Bone marrow (tissue), 2 donors: ENCODE measurements around the gene AK1.

Experiments
- DNase-seq, 2 donors: peaks; one replicate each; lab custom pipeline; 2025; lab: John Stamatoyannopoulos, UW

AK1 gene

DNA sequence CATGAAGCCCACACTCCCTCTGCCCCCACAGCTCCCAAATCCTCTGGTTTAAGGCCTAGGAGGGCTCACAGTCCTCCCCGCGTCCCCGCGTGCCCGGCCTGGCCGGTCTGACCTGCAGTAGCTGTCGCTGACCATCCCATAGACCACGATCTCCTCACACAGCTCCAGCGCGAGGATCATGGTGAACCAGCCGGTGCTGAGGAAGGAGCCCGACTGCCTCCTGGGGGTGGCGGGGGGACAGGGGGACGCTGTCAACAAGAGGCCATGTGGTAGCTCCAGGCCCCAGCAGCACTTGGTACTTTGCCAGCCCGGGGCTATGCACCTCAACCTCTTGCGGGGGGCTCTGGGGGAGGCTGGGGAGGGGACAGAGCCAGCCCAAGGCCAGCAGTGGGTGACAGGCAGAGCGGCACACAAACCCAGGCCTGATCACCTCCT lies 32.4 kb upstream of the AK1 start:
- no peak for DNase-seq

DNA sequence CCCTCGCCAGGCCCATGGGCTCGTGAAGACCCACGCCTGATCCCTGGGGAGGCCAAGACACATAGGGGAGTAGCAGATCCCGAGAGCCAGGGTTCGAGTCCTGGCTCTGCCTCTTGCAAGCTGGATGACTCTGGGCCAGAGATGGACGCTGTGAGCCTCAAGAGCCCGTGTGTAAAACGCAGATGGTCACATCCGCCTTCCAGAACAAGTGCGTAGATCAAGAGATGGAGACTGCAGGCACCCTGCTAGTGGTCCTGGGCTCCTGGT lies 31.1 kb upstream of the AK1 start:
- DNase-seq: no peak

DNA sequence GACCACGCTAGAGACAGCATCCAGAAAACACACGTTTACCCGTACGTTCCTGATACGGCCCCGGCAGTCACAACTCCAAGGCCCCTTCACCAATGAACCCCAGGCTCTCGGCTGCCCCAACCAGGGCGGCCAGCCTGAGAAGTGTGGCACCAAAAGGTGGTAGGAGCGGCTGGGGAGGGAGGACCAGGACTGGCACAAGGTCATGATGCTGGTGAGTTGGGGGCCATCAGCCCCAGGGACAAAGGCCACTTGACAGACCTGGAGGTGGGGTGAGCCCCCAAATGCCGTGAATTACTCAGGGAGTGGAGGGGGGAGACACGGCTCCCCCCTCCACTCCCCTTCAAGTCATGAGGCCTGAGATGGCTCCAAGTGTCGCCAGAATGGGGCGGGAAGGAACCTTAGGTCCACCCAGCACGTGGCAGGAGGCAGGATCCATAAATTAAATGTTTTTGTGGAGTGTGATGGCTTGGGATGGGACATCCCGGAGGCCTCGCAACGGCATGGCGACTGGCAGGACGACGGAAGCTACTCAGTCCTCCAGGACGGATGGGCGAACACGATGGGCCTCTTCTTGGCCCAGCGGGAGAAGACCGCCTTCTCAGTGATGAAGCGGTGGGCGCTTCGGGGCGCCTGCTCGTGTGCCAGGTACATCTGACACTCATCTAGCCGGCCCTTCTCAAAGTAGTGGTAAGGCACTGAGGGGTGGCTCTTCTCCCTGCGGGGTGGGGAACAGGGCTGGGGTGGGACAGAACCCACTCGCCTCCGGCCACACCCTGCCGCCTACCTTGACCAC lies 30.6 kb upstream of the AK1 start:
- DNase-seq: no peak

DNA sequence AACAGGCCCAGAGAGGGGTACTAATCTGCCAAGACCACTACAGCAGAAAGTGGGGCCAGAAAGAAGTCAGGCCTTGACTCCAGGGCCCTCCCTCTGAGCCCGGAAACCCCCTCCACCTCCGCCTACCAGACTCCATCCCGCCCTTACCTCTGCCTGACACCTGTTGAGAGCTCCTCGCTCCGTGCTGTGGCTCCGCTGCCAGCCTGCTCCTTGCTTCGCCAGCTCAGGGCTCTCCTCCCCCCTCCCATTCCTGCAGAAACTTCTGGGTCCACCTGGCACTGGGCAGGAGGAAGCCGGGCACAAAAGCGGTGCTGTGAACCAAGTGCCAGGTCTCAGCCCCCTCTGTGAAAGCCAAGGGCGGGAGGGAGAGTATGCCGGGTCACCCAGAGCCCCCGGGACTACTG lies 28.3 kb upstream of the AK1 start:
- no peak for DNase-seq

DNA sequence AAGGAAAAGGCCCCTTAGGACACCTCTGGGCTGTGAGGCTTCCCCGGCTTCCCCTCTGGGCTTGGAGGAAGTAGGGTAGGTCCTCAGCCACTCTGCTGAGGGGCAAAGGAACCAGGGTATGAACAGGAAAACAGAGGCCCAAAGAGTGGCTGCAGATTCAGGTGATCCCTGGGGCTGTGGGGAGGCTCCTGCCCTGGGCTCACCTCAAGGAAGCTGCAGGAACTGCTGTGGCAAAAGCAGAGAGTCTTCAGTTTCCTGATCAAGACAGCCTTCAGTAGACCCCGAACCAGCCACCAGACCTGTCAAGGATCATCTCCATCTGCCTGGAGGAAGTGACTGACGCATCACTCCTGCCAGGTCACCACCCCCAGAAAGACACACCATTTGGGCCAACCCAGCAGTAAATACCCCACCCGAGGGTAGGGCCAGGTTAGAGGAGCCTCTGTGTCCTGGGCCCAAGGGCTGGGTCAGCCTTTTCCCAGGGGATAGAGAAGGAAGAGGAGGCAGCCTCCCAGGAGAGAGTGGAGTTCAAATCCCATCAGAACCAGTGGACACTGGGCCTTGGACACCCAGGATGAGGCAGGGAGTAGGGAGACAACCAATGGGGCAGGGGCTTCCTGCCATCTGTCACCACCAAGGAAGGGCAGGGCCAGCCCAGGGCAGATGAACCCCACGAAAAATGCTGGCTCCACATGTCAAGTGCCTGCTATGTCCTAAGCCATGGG lies 27.7 kb upstream of the AK1 start:
- DNase-seq: peak in 1 of 2 donors; percentile 55

DNA sequence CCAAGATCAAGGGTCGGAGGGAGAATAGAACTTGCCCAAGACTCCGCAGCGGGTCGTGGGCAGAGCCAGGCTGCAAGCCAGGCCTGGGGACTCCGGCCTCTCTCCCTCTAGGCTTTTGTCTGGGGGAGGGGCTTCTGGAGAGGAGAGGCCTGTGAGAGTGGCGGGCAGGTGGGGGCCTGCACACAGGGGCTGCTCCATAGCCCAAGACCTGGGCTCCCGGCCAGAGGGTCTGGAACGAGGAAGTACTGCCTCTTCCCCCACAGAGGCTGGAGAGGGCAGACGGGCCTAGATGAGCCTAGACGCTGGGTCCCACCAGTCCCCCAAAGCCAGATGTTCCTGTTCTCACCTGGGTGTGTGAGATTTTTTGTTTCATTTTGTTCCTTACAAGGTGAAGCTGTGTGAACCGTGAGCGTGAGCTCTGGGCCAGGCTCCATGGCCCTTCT lies 27.1 kb upstream of the AK1 start:
- no peak for DNase-seq

DNA sequence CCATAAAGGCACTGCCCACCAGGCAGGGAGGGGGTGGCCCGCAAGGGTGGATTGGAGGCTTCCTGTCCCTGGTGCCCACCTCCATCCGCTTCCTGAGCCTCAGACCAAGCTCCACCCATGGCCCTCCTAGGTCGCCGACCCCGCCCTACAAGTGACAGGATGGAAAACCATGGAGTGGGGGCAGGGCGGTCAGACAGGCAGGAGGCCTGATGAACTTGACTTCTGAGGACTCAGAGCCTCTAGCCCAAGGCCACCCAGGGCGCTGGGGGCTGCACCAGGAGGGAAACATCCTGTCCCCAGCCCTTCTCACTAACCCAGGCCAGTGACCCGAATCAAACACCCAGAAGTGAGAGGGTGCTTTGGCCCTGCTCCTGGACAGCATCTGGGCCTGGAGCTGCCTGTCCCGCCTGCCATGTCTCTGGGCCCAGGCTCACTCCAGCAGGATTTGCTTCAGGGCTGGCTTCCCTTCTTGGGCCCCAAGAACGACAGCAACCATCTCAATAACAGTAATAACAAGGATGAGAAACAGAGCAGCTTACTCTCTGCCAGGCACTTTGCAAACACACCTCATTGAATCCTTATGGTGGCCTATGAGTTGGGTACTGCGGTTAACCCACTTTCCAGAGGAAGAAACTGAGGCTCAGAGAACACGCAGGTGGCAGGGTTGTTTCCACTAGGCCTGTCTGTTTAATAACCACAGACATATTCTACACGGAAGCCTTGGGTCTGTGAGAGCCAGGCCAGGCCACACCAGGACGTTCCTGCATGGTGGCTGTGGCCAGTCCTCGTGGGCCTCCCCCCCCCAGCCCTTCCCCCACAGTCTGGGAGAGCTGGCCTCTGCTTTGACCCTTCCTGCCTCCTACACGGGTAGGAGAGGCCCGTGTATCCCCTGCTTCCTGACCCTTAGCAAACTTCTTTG lies 26.3 kb upstream of the AK1 start:
- no peak for DNase-seq

DNA sequence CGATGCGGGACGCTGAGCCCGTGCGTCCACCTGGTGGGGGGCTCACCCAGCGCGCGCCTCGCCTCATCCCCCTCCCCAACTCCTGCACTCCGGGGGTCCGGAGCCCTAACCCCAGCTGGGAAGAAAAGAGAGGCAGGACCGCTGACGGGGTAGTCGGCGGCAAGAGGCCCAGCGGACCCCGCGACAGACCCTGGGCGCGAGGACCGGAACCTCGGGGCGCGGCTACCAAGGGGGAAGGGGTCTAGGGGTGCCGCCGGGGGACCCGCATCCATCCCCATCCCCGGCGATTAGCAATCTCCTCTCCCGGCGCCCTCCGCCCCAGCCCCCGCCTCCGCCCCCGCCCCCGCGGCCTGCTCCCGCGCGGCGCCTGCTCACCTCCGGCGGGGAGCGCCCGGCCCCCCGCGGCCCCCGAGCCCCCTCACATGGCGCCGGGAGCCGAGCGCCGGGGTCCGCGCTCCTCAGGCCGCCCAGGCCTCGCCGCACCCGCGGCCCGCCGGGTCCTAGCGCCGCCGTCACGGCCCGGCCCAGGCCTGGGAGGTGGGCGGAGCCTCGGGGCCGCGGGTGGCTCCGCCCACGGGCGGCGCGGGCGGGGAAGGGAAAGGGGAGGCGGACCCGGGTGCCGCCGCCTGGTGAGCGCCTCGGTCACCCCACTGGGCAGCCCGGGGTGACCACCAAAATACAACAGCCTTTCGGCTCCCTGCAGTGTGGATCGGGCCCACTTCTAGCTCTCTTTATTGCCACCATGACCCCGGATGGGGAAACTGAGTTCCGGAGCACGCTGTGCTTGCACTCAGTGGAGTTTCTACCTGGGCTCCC lies 21.9 kb upstream of the AK1 start, which contains the start of gene ST6GALNAC6:
Gene ST6GALNAC6 (minus strand): TSS at position 476 of the 816 bp plus-strand sequence. CDS start 1,622 bp downstream, outside the sequence.
- DNase-seq: no peak

DNA sequence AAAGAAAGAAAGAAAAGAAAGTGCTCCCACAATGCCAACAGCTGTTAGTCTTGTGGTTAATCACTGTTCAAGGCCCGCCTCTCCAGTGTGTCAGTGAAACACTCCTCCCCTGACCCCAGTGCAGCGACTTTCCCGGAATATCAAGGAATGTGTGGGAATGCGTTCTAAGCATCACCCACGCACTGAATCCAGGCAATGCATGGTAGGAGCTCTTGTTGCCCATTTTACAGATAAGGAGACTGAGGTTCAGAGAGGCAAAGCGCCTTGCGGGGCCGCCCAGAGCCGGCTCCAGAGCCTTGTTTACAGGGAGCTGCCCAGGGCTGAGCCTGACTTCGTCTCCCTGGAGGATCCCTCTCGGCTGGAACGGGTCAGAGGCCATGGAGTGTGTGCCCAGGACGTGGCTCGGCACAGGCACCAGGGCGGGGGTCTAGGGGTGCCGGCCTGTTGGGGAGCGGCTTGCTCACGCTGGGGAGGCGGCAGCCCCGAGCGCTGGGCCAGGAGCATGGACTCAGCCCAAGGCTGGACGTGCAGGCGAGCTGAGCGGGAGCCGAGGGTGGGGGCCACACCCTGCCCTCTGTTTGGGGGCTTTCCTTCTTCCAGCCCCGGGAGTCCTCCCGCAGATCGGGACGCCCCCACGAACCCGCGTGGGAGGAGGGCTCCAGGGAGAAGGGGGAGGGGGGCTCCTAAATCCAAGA lies 21.1 kb upstream of the AK1 start:
- DNase-seq: no peak

DNA sequence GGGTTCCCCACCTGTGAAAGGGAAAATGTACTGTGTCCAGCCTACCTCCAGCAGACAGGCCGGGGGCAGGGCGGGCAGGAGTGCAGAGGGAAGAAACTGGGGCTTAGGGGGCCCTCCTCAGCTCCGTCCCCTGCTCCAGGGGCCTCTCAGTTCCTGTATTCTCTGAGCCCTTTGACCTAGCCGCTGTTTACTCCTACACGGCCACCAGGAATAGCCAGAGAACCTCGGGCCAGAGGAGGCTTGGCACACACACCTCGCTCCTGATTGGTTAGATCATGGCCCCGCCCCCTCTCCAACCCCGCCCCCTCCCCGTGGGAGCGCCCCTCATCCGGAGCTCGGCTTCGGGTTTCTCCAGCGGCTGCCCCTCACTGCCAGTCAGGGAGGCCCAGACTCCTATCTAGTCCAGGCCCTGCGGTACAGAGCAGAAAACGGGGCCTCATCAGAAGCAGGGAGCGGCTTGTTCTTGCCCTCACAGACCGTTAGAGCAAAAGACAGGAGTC lies 19.8 kb upstream of the AK1 start:
- DNase-seq: no peak

DNA sequence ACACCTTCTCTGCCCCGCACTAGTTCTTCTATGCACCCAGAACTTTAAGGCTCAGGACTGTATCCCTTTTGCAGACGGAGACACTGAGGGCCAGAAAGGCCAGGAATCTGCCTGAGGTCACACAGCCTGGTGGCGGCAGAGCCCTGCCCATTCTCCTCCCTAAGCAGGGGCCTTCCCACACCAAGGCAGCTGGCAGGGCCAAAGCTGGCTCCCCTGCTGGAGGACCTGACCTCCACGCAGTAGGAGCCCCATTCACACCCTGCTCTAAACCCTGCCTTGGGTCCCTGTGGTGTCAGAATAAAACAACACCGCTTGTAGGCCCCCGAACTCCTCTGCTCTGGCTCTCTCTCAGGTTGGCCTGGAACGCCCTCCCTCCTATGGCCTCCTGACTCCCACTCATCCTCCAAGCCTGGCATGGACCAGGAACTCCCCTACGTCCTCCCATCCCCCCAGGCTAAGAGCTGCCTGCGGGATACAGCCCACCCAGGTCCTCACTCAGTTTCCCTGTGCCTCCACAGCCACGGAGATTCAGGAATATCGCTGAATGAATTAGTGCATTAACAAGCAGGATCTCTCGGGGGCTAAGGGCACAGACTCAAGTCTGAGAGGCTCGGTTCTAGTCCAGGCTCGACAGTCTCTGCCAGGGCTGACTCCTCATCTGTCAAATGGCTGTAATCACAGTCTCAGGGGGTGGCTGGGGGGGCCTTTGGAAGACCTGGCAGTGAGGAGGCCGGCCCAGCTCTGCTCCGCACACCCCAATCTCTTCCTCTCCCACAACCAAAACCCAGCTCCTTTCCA lies 19.1 kb upstream of the AK1 start:
- DNase-seq: no peak

DNA sequence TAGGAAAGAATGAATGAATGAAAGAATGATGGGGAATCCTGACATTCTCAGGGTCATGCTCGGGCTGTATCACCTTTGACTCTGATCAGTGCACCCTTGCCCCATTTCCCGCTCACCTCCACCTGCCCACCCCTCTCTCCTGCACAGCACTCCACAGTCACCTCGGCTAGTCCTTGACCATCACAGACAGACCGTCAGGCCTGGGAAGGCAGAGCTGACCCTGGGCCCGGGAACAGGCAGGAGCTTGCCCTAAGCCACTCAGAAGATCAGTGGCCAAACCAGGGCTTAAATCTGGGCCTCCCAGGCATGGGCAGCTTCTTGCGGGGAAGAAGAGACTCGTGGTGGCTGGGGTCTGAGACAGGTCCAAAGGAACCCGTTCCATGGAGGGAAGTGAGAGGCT lies 18.3 kb upstream of the AK1 start:
- no peak for DNase-seq

DNA sequence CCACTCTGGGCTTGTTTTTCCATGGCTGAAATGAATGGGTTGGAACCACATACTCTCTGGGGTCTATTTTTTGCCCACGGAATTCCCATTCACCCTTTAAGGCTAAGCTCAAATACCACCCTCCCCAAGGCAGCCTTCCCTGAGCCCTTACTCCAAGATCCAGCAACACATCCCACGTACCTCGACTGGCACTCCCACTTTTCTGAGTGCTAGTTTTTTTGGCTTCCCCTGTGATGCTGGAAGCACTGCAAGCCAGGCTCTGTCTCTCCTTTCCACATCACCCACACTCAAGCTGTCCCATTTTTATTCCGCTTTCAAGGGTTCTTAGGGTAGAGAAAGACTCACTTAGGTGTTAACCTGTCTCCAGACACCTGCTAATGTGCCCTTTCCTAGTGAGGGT lies 15.9 kb upstream of the AK1 start:
- DNase-seq: no peak

DNA sequence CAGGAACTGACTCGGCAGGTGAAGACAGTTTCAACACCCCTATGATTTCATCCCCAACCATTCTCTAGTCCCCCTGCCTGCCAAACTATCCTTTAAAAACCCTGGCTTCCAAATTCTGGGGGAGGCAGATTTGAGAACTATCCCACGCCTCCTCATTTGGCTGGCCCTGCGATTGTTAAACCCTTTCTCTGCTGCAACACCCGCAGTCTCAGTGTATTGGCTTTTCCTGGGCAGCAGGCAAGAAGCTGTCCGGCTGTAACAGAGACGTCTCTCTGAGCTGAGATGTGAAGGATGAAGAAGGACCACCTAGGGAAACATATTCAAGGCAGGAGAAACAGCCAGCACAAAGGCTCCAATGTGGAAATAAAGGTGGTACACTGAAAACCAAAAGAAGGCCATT lies 15.4 kb upstream of the AK1 start:
- DNase-seq: no peak

DNA sequence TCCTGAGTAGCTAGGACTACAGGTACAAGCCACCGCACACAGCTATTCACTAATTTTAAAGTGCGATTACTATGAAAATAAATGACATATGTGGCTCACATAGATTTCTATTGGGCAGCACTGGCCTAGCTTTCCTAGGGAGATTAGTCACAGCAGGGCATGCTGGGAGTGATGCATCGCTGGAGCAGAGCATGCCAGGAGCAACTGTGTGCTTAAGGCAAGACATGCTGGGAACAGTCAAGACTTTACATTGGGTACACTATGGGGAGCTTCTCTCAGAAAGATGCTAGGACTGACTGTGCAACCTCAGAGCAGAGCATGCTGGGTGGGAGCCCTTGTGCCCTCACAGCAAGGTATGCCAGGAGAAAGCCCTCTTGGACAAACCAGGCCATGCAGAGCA lies 12.6 kb upstream of the AK1 start:
- DNase-seq: no peak

DNA sequence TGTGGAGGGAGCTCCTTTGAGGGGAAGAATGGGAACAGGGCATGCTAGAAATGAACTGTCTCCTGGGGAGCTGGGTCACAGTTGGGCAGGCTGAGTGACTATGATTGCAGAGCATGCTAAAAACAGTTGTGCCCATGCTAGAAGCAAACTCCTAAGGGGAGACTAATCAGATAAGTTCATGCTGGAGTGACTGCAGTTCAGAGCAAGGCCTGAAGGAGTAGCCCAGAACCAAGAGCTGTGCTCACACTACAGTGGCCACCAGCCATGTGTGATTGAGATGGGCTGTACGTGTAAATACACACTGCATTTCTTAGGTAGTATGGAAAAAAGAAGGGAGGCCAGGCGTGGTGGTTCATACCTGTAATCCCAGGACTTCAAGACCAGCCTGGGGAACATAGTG lies 10.3 kb upstream of the AK1 start:
- no peak for DNase-seq

DNA sequence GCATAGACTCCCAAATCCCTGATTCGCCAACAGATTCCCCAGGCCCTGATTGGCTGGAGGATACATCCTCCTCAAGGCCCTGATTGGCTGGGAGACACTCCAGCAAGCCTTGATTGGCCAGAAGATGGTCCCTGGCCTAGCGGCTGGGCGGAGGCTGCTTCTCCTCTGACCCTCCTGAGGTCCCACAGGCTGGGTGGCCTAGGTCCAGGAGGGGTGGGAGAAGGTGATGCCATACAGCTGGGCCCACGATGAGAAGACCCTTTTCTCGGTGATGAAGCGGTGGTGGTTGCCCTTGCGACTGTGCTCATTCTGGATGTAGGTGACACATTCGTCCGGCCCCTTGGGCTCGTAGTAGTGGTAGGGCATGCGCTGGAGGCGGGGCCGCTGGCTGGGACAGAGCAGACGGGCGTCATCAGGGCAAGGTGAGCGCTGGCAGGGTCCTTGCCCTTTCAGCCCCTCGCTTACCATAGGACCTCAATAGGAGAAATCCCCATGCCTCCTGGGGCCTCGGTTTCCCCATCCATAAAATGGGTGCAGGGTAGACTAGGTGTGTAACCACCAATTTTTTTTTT lies 9.0 kb upstream of the AK1 start:
- DNase-seq: no peak

DNA sequence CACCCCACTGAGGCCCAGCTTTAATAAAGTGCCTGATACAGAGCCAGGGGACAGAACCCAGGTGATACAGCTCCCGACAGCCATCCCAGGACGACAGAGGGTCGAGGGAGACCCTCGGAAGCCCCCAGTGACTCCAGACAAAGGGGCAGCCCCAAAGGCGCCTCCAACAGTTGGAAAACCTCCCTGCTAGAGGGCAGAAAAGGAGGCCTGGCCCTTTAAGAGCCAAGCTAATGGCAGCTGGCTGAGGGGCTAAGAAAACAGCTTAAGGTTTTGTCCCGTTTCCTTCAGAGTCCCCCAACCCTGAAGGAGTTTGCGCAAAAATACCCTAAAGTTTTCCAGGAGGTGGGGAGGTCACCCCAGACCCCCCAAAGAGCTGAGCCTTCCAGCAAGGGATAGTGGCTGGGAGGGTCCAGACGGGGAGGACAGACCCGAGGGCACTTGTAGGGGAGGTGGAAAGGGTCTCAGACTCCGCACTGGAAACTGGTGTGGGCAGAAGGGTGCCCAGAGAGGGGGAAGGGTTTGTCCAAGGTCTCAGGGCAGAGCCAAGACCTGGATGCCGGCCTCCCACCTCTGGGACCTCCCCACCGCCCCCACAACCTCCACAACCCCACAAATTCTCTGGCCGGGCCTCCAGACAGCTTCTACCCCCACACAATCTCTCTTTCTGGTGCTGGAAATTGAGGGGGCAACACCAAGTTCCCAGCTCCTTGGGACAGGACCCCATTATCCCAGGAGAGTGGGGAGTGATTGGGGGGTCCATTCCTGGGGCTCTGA lies 8.2 kb upstream of the AK1 start:
- DNase-seq: no peak

DNA sequence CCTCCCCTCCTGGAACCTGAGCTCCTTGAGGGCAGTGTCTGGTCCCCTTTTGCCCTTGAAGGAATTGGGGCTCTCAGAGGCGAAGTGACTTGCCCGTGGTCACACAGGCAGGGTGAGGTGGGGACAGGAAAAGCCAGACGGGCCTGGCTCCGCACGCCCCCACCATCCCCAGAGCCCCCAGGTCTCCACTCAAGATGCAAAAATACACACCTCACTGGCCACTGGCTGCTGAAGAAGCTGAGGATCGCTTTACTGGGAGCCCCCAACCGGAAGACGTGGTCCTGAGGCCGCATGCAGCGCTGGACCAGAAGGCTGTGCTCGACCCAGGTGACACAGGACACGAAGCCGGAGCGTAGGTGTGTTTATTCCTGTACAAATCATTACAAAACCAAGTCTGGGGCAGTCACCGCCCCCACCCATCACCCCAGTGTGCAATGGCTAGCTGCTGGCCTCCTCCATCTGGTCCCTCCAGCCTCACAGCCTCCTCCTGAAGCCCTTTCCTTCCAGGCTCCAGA lies 7.6 kb upstream of the AK1 start:
- no peak for DNase-seq
